GM19351 (cell line): ENCODE results near the gene ZNF618.

Experiments used
- ATAC-seq: cut with Tn5 transposase; IDR thresholded peaks from one replicate; pipeline ENCODE4 v1.9.1; 2021; ENCODE audit warnings: mild to moderate bottlenecking, moderate library complexity; ENCODE audit not compliant: unreplicated experiment

Gene ZNF618

GRCh38 chr9:113933671-113934070 is 57.6 kb downstream of the ZNF618 start:
- no peak for ATAC-seq

- ATAC-seq, result no peak
These were observed 58.2 kb downstream of the ZNF618 start for GRCh38 chr9:113934167-113934828.

DNA sequence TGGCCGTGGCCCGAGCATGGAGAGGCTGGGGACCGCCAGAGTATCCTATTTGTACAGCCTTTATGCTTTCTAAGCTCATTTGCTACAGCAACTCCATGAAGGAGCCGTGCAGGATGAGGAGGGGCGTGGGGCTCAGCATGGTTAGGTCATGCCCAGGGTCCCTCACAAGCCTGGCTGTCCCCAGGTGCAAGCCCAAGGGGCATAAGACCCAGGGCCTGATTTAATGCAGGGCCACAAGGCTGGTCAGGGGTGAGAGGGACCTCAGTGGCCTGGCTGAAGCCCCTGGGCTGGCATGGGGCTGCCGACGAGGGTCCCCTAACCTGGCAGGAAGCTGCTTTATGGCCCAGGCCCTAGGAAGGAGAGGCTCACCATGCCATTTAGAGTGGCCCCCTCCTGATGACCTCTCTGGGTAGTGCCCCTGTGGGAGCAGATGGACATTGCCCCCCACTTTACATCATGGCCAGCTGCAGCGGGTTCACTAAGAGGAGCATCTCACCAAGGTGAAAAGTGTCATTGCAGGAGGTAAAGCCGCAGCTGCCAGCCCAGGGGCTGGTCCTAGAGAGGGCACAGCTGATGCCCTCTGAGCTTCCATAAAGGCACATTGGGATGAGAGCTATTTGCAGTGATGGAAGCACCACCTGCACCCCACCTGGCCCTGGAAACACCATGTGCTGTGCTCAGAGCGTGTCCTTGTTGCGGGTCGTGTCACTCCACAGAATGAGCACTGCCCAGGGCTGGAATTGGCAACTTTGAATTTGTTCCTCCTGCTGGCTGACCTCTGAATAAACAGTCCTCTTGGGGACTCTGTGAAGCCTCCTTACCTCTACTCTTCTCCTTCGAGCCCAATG is 58.9 kb downstream of the ZNF618 start:
- ATAC-seq, result no peak

- no peak for ATAC-seq
These were observed 59.7 kb downstream of the ZNF618 start for GRCh38 chr9:113935677-113936380.

DNA sequence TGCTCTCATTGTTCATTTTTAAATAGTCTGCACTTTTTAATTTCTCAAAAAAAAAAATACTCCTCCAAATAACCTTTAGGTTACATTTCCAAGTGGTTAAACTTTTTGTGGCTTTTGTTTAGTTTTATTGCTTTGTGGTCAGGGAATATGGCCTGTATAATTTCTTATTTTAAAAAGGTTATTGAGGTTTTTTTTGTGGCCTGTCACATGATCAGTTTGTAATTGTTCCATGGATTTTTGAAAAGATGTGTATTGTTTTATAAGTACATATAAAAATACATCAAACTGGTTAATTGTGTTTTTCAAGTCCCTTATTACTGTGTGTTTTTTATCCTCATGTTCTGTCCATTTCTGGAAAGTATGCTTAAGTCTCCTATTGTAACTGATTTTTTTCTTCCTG is 64.0 kb downstream of the ZNF618 start:
- no peak for ATAC-seq

DNA sequence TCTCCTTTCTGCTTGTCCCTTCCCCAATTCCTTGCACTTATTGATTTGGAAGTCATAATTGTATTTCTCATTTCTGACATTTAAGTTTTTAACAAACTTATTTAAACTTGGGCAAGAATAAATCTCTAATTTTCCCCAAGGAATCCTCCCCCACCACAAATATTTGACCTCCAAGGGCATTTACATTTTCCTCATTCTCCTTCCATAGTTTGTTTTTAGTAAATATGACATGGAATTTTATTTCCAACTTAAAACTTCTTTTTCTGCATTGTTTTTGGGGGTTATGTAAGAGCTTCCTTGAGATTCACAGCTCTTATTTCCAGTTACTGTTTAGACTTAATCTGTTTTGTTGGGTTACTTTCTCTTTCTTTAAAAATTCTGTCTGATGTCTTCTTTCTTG is 64.9 kb downstream of the ZNF618 start:
- ATAC-seq, result no peak

GRCh38 chr9:113941526-113941925 is 65.4 kb downstream of the ZNF618 start:
- no peak for ATAC-seq

DNA sequence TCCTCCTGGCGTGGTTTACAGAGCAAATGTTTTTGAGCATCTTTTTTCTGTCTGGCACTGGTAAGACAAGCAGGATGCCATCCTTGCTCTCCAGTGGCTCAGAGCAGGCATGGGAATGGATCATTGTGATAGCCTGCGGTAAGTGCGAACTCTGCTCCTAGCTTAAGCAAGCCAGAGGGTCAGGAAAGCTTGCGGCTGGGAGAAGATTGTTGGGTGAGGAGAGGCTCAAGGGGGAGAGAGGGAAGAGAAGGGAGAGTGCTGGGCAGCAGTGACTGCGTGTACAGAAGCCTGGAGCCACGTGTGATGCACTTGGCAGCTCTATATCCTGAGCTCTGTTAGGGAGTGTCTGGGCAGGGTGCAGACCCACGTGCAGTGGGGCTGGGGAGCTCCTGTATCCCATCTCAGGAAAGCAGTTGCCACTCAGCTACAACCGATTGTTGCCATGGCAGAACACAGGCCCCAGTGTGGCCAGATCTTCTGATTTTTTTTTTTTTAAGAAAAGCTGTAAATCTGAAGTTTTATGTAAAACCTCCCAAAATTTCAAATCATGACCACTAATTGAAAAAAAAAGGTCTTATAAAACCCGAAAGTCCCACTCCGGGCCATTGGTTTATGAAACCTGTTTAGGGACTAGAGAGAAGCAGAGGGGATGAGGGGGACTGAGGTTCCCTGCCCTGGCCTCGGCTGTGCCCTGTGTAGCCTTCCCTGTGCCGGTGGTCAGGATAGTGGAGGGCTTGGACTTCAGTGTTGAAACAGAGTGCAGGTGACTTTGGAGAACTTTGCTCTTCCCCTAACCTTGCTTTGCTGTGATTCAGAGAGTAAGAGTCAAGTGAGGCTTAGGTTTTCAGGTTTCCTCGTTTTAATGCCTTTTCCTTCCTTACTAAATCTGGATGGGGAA is 67.3 kb downstream of the ZNF618 start:
- ATAC-seq, result no peak

GRCh38 chr9:113945784-113946183 is 69.7 kb downstream of the ZNF618 start:
- ATAC-seq, result no peak

DNA sequence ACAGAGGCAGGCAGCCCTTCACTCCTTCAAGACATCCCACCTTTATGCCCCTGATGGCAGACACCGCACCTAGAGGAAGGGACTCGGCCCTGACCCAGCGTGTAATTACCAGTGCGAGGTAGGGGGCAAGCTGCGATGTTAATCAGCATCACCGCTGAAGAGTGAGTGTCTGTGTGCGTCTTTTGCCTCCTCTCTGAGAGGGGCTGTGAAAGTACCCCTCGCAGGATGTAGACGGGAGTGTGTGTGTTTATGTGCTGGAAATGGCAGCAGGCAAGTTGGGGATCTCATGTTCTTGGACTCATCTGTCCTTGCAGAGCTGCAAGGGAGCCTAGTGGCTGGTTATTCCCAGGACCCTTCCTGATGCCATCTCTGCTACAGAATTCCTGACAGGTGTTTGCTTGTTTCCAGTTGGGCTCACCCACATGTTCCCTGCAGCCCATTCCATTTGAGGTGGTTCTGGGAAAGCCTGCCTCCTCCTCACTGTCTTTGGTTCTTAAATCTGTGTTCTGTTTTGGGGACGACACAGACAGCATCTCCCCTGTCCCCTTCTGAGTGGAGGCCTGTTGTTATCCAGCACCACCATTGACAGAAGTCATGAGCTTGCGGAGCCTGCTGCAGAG is 70.5 kb downstream of the ZNF618 start:
- no peak for ATAC-seq

GRCh38 chr9:113947941-113948340 is 71.8 kb downstream of the ZNF618 start:
- no peak for ATAC-seq

DNA sequence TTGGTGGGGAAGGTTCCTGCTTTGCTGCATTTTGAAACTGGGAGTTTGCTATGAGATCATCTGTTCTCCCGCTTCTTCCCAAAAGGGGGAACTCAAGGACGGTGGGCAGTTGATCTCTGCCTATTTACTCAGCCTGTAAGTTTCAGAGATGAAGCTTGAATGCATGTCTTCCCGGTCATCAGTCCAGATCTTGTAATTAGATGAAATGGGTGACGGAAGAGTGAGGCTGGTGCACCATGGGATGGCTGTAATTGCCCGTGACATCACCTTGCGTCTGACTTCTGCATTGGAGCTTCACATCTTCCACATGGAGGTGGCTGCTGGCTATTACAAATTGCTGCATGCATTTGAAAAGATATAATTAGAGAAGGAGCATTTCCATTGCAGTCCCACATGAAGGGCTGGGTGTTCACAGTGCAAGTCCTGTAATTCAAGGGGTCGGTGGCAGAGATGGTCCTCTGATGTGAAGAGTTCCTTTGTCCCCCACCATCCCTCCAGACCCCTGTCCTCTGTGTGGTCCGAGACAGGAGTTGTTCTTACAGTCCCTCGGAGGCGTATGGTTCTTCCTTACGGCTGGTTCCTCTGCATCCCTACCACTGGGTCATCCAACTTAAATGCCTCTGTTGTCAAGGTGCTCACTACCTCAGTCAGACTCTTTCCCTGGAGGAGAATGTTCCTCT is 72.9 kb downstream of the ZNF618 start:
- ATAC-seq, result no peak

- no peak for ATAC-seq
These were observed 73.5 kb downstream of the ZNF618 start for GRCh38 chr9:113949571-113950078.

DNA sequence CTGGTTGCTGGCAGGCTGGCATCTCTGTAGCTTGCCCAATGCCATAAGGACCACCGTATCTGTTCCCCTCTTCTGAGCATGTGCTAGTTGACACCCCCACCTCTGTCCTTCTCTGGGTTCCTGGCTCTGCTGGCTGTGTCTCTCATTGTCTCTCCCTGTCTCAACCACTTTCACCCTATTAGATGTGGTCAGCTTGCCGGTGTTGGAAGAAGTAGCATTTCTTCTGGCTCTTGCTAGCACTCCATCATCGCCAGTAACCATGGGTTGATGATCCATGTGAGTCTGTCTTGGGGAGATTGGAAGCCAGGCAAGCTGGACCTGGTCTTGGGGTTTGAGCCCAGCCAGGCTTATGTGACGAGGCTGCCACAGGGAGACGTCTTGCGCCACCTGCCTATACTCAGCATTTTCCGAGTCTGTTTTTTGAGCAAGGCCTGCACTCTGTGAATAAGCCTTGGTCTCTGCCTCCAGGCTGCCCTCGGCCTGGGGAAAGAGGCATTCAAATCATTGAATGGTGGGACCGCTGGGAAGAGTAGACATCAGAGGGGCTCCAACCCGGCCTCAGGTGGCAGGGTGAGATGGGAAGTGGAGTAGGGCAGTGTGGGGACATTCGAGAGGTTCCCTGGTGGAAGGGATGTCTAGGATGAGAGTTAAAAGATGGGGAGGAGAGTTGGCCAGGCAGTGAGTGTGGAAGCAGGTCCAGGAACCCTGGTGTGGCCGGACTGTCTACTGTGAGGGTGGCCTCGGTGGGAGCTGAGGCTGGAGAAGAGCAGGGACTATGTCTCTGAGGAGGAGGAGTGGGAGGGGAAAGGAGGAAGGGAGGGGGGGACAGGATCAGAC is 74.3 kb downstream of the ZNF618 start:
- no peak for ATAC-seq

DNA sequence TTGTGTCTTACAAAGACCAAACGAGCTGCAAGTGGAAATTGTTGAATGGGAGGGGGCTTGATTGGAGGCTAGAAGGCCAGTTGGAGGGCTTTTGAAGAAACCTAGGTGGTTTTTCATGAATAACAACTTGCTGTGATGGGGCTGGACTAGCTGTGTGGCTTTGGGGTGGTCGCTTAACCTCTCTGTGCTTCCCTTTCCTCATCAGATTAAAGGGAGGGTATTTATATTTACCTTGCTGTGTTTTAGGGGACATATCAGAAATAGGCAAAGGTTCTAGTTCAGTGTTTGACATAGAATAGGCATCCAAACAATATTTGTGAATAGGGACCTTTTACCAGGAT is 74.9 kb downstream of the ZNF618 start:
- ATAC-seq, result no peak

GRCh38 chr9:113952676-113953075 is 76.6 kb downstream of the ZNF618 start:
- no peak for ATAC-seq

DNA sequence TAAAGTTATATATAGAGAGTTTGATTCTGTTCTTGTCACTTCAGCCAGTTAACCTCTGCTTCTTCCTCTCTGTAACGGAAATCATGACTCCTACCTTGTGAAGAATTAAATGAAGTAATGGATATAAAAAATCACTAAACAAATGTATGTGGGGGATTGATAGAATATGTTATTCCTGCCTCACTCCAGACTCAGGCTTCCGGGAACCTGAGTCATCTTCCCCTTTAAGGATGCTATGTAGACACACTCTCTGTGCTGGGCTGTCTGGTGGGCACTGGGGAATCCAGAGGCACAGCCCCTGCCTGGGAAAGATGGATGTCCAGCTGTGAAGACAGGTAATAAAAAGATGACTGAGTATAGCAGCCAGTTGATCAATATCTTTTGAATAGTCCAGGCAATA is 77.4 kb downstream of the ZNF618 start:
- no peak for ATAC-seq

- ATAC-seq, result no peak
These were observed 78.5 kb downstream of the ZNF618 start for GRCh38 chr9:113954591-113954990.
